K562 (cell line): ENCODE data around the gene AHNAK. TPM values are rescaled to one million over a fixed set of nuclear protein-coding genes. Genes with fewer than 3 reads are reported as not detected.

ENCODE experiments used
- ATAC-seq: fragments of 200-7000 bp; cut with Tn5 transposase; 3 replicates; pipeline ENCODE4 v1.9.1; 2020; ENCODE audit warnings: moderate library complexity
- BruUV-seq: library from RNA; stranded (reverse); fragments of 400-500 nt; replicated peaks from 2 replicates; lab custom pipeline; 2021; lab: Mats Ljungman, UMichigan
- CTCF ChIA-PET: fragments of 300-600 bp; formaldehyde crosslinking; extraction: SDS; loops from one replicate; lab custom pipeline; 2021; ENCODE audit warnings: low intra/inter-chr PET ratio; lab: Yijun Ruan, JAX
- POLR2A ChIA-PET: fragments of 300-600, 350-650 bp; sonication (Branson Sonifier 250); formaldehyde crosslinking; extraction: SDS; loops from one replicate; lab custom pipeline; 2021; ENCODE audit warnings: antibody characterized with exemption, inconsistent platforms; lab: Yijun Ruan, JAX
- DNase-seq, 4 experiments: peaks; one replicate each; pipeline versions ENCODE4 v3.0.0 to v3.0.0-alpha.2; 2011 to 2018; ENCODE audit warnings: low spot score in 3 of 4, mixed read lengths in 3 of 4; ENCODE audit errors: extremely low read depth in 1 of 4
- FAIRE-seq: peaks from 2 replicates; lab custom pipeline; 2011; peaks lifted over from hg19 to GRCh38; lab: Jason Lieb, UNC
- H2AFZ ChIP-seq: 2 replicates; pipeline ENCODE4 v1.6.0; 2011; ENCODE audit warnings: low read depth, low read length, control low read depth, inconsistent platforms
- H3K27ac ChIP-seq: fragments of 200-600 bp; 3 replicates; pipeline ENCODE4 v1.8.0; 2011; ENCODE audit warnings: low read depth, mild to moderate bottlenecking, control low read depth, inconsistent platforms, low read length, moderate library complexity, mixed read lengths; ENCODE audit errors: extremely low read depth
- H3K27me3 ChIP-seq, 2 experiments: fragments of 300-600 bp in 1 of 2; 2 replicates in 1 of 2; 3 replicates in 1 of 2; pipeline versions ENCODE4 v1.6.0 to v1.8.0; 2011; ENCODE audit warnings: inconsistent platforms in 2 of 2, low read length in 2 of 2, mild to moderate bottlenecking in 1 of 2, mixed read lengths in 1 of 2, moderate library complexity in 1 of 2; ENCODE audit not compliant: control insufficient read depth in 2 of 2, insufficient read depth in 2 of 2
- H3K36me3 ChIP-seq: fragments of 300-600 bp; 3 replicates; pipeline ENCODE4 v1.8.0; 2011; ENCODE audit warnings: mild to moderate bottlenecking, low read length, inconsistent platforms; ENCODE audit not compliant: control insufficient read depth, insufficient read depth
- H3K4me1 ChIP-seq, 2 experiments: fragments of 200-600 bp in 1 of 2; replicated peaks in 1 of 2; 2 replicates in 1 of 2; 3 replicates in 1 of 2; pipeline versions ENCODE4 v1.5.1 to v1.8.0; 2011; ENCODE audit warnings: inconsistent platforms in 2 of 2, low read length in 2 of 2, mild to moderate bottlenecking in 1 of 2, mixed read lengths in 1 of 2, moderate library complexity in 1 of 2; ENCODE audit not compliant: control insufficient read depth in 2 of 2, insufficient read depth in 2 of 2
- H3K4me2 ChIP-seq: 2 replicates; pipeline ENCODE4 v1.6.1; 2011; ENCODE audit warnings: low read length, control low read depth, inconsistent platforms, mixed read lengths; ENCODE audit not compliant: insufficient read depth
- H3K4me3 ChIP-seq: fragments of 200-600 bp; sonication (generic), shearing (Covaris generic); 2 replicates; pipeline ENCODE4 v1.5.1; 2016; ENCODE audit warnings: control low read depth, inconsistent platforms
- H3K79me2 ChIP-seq: fragments of 200-600 bp; 3 replicates; pipeline ENCODE4 v1.8.0; 2011; ENCODE audit warnings: low read length, inconsistent platforms; ENCODE audit not compliant: control insufficient read depth, insufficient read depth
- H3K9ac ChIP-seq, 2 experiments: 2 replicates each; pipeline versions ENCODE4 v1.6.0 to v1.6.1; 2011; ENCODE audit warnings: low read depth in 2 of 2, low read length in 2 of 2, control low read depth in 1 of 2, inconsistent platforms in 1 of 2, mild to moderate bottlenecking in 1 of 2, mixed read lengths in 1 of 2; ENCODE audit not compliant: insufficient read depth in 1 of 2
- H3K9me1 ChIP-seq: one replicate; pipeline ENCODE4 v1.6.0; 2011; ENCODE audit warnings: inconsistent platforms, mild to moderate bottlenecking, low read length, moderate library complexity; ENCODE audit not compliant: control insufficient read depth, insufficient read depth
- H3K9me3 ChIP-seq: replicated peaks from 2 replicates; pipeline ENCODE4 v1.5.1; 2011; ENCODE audit warnings: low read depth, low read length, inconsistent platforms; ENCODE audit not compliant: control insufficient read depth, insufficient read depth
- H4K20me1 ChIP-seq: replicated peaks from 2 replicates; pipeline ENCODE4 v1.6.1; 2011; ENCODE audit warnings: low read length, inconsistent platforms, mixed read lengths; ENCODE audit not compliant: control insufficient read depth, insufficient read depth
- CBFA2T2 ChIP-seq: fragments of 450-650 bp; conservative IDR thresholded peaks from 2 replicates; pipeline ENCODE4 v1.6.1; 2017; ENCODE audit warnings: mild to moderate bottlenecking
- CBFA2T3 ChIP-seq: fragments of 450-650 bp; IDR thresholded peaks from 2 replicates; pipeline ENCODE4 v1.6.1; 2017
- CBFB ChIP-seq: sonication (generic); formaldehyde crosslinking; IDR thresholded peaks from 2 replicates; pipeline ENCODE4 v1.4.0; 2020; ENCODE audit warnings: mild to moderate bottlenecking, missing genetic modification reagents
- CHD2 ChIP-seq: IDR thresholded peaks from 2 replicates; pipeline ENCODE4 v1.6.1; 2011; ENCODE audit warnings: low read depth, low read length
- CTBP1 ChIP-seq: fragments of 450-650 bp; IDR thresholded peaks from 2 replicates; pipeline ENCODE4 v1.6.1; 2016; ENCODE audit warnings: borderline replicate concordance
- ESRRA ChIP-seq: fragments of 450-650 bp; IDR thresholded peaks from 2 replicates; pipeline ENCODE4 v1.6.1; 2014; ENCODE audit warnings: low read depth, mild to moderate bottlenecking, moderate library complexity, borderline replicate concordance
- IFI16 ChIP-seq: fragments of 250-450 bp; sonication (Bioruptor Pico); IDR thresholded peaks from 2 replicates; pipeline ENCODE4 v2.1.2; 2022; ENCODE audit warnings: mild to moderate bottlenecking, inconsistent platforms
- KAT7 ChIP-seq: sonication (generic); formaldehyde crosslinking; IDR thresholded peaks from 2 replicates; pipeline ENCODE4 v1.8.0; 2022; ENCODE audit warnings: missing genetic modification reagents, mild to moderate bottlenecking, borderline replicate concordance
- KDM5B ChIP-seq: fragments of 200-600 bp; sonication (generic); IDR thresholded peaks from 2 replicates; pipeline ENCODE4 v1.6.1; 2012; ENCODE audit warnings: low read depth, mild to moderate bottlenecking, moderate library complexity, low read length, control low read depth, inconsistent platforms; ENCODE audit not compliant: insufficient replicate concordance
- MTA1 ChIP-seq: fragments of 450-650 bp; IDR thresholded peaks from 2 replicates; pipeline ENCODE4 v1.6.1; 2017; ENCODE audit warnings: borderline replicate concordance
- MYNN ChIP-seq, 2 experiments: sonication (generic); formaldehyde crosslinking in 1 of 2; IDR thresholded peaks; 2 replicates each; pipeline versions ENCODE4 v1.5.0 to v1.6.1; 2016 to 2020; ENCODE audit warnings: antibody characterized with exemption in 1 of 2, missing genetic modification reagents in 1 of 2
- NR2F6 ChIP-seq: fragments of 450-650 bp; formaldehyde crosslinking; IDR thresholded peaks from 2 replicates; pipeline ENCODE4 v1.4.0; 2020; ENCODE audit warnings: mild to moderate bottlenecking
- PREB ChIP-seq: sonication (generic); formaldehyde crosslinking; IDR thresholded peaks from 2 replicates; pipeline ENCODE4 v1.8.1; 2023; ENCODE audit warnings: mild to moderate bottlenecking, missing genetic modification reagents
- TAL1 ChIP-seq: fragments of 450-650 bp; IDR thresholded peaks from 2 replicates; pipeline ENCODE4 v1.6.1; 2016; ENCODE audit warnings: mild to moderate bottlenecking
- THAP7 ChIP-seq: fragments of 250-450 bp; sonication (Bioruptor Pico); IDR thresholded peaks from 2 replicates; pipeline ENCODE4 v1.5.0; 2021
- ZBTB1 ChIP-seq: sonication (generic); formaldehyde crosslinking; IDR thresholded peaks from 2 replicates; pipeline ENCODE4 v1.8.1; 2023; ENCODE audit warnings: missing genetic modification reagents, low read depth, mild to moderate bottlenecking, borderline replicate concordance
- ZFX ChIP-seq: sonication (generic); formaldehyde crosslinking; IDR thresholded peaks from 2 replicates; pipeline ENCODE4 v1.8.0; 2022; ENCODE audit warnings: mild to moderate bottlenecking, missing genetic modification reagents, moderate library complexity
- WGBS: fragments of 100-300 bp; shearing (Covaris generic); methylation state at CpG from one replicate; pipeline ENCODE4 v1.1.6; 2016; ENCODE audit warnings: low coverage, mixed read lengths; ENCODE audit not compliant: insufficient coverage; ENCODE audit errors: missing lambda C conversion rate; 5-methylcytosine and 5-hydroxymethylcytosine counted together
- in situ Hi-C: fragments of 300-500 bp; cut with MboI; formaldehyde crosslinking; loops from 4 replicates; pipeline ENCODE4 v1.15.0; 2018; ENCODE audit warnings: inconsistent platforms, mixed read lengths
- intact Hi-C: fragments of 100-400 bp; cut with micrococcal nuclease; formaldehyde crosslinking; loops from 2 replicates; pipeline ENCODE4 v1.14.2; 2022
- polyA plus RNA-seq, 8 experiments: library from polyadenylated mRNA; depleted of rRNA in 4 of 8; stranded (reverse) in 5 of 8; unstranded in 3 of 8; fragments of >200 nt; fragmentation: Nextera tagmentation in 2 of 8; fragmentation: Illumina TruSeq in 1 of 8; extraction: Ambion mirVana in 2 of 8; extraction: Trizol in 1 of 8; gene quantifications; 2 replicates each; pipeline versions ENCODE4 v1.2.1 to v1.2.3, GENCODE V29; 2011 to 2014; ENCODE audit warnings: inconsistent platforms in 1 of 8, missing spikeins in 1 of 8
- total RNA-seq, 7 experiments: library from RNA; depleted of rRNA in 6 of 7; stranded (reverse); fragments of >200 nt in 6 of 7; fragmentation: Illumina TruSeq in 2 of 7; extraction: Trizol in 2 of 7; gene quantifications; 2 replicates each; pipeline versions ENCODE4 v1.2.1 to v1.2.3, GENCODE V29; 2011 to 2021; ENCODE audit warnings: low replicate concordance in 1 of 7

The AHNAK gene
- total and polyA plus RNA-seq, 9 of the 15 experiments (the other 6 are each of a cell fraction or from before 2014, with no cell fraction given), result 1.5 to 89.7 (median 45.0) TPM

- peak overlapping the region; percentile 98 for H3K4me2 ChIP-seq
- no peaks in the 10 kb centered on the region for H3K9me3 ChIP-seq
- peak overlapping the region; percentile 90 for H3K27ac ChIP-seq
- FAIRE-seq (peak; percentile 95), DNase-seq (peak in 2 of 4 experiments; percentile 59 to 82), ATAC-seq (peak; percentile 65)
- CTCF ChIA-PET, result interaction anchor here (0.6 to 0.8 kb wide), 2 partner anchors 20 to 178 kb away, joined by 3 read pairs; partner anchors contain the start of gene EML3
- no peaks in the 10 kb centered on the region for H3K27me3 ChIP-seq
- WGBS, result 6% methylated on average over 17 of the region's 17 CpGs
- peaks cover 71% of the 10 kb centered on the region for H3K36me3 ChIP-seq
- intact Hi-C loops (loop anchor here (2.0 to 10.0 kb wide), 5 partner anchors 100 to 293 kb away; partner anchors contain the start of genes HNRNPUL2, SLC3A2 and TTC9C), in situ Hi-C loops (no loop called here)
- peak overlapping the region; percentile 89 for H2AFZ ChIP-seq
- peak overlapping the region; percentile 86 to 92 for H3K9ac ChIP-seq
- H3K4me1 ChIP-seq, result peaks cover 24 to 25% of the 10 kb centered on the region in 2 experiments
- peak overlapping the region; percentile 63 for H3K4me3 ChIP-seq
- no peaks in the 10 kb centered on the region for H4K20me1 ChIP-seq
- POLR2A ChIA-PET, result interaction anchor here (0.5 to 2.9 kb wide), 44 partner anchors 9 to 260 kb away, joined by 3 to 45 read pairs (median 5); partner anchors contain the start of genes AHNAK, B3GAT3, BSCL2 and C11orf98
- H3K79me2 ChIP-seq, result peaks cover 52% of the 10 kb centered on the region
- BruUV-seq, result no TSS peak
- no peaks in the 10 kb centered on the region for H3K9me1 ChIP-seq
- TF ChIP-seq TAL1 (peak; percentile 26; the same call in 1 of the 2 replicates), ESRRA (peak; percentile 91), CBFA2T2 (0 out of 2 replicates have a peak, but pooled peaks have one; percentile 7), NR2F6 (CRISPR knock-in tag) (no peak), KAT7 (CRISPR knock-in tag) (0 out of 2 replicates have a peak, but pooled peaks have one; percentile 51), THAP7 (CRISPR knock-in tag) (peak; percentile 11; the same call in 1 of the 2 replicates), MTA1 (no peak), CBFB (CRISPR knock-in tag) (no peak), PREB (peak; percentile 74; the same call in 1 of the 2 replicates), KDM5B (peak; percentile 32), MYNN (IDR thresholded peaks at IDR 0.05) (peak; percentile 46; the same call in 1 of the 2 replicates), MYNN (CRISPR knock-in tag; IDR thresholded peaks at IDR 0.05) (no peak), CTBP1 (peak; percentile 7; the same call in 1 of the 2 replicates), ZBTB1 (CRISPR knock-in tag) (0 out of 2 replicates have a peak, but pooled peaks have one; percentile 52), ZFX (CRISPR knock-in tag) (0 out of 2 replicates have a peak, but pooled peaks have one; percentile 3), CHD2 (0 out of 2 replicates have a peak, but pooled peaks have one; percentile 24), IFI16 (CRISPR knock-in tag) (no peak), CBFA2T3 (peak; percentile 69)
Observed at GRCh38 chr11:62592146-62592815, 45.7 kb upstream of the AHNAK start.
